ENCODE data around the gene ARL14EP. TPM values are rescaled to one million over a fixed set of nuclear protein-coding genes. Genes with fewer than 3 reads are reported as not detected.

Gene ARL14EP
- total and polyA plus RNA-seq, 2 of the 8 experiments (the other 6 are each of a cell fraction or from before 2014, with no cell fraction given): 14.3 to 29.6 TPM

- no peak for TF ChIP-seq SRF (IDR thresholded peaks at IDR 0.05; ENCODE audit: low read depth, low read length)
- TF ChIP-seq YY1 (IDR thresholded peaks at IDR 0.05; ENCODE audit: low read depth, low read length): no peak
- no peak for TF ChIP-seq ZNF274 (IDR thresholded peaks at IDR 0.05; ENCODE audit: borderline replicate concordance, extremely low read depth, low read length)
- TF ChIP-seq EZH2 (IDR thresholded peaks at IDR 0.05; ENCODE audit: low read depth, low read length, severe bottlenecking): no peak
- no peak for TF ChIP-seq RXRA (IDR thresholded peaks at IDR 0.05; ENCODE audit: insufficient read depth, low read depth, low read length)
- TF ChIP-seq CHD1 (IDR thresholded peaks at IDR 0.05; ENCODE audit: low read depth, low read length): no peak
These were observed 43.1 kb downstream of the ARL14EP start (continued) for GRCh38 chr11:30365793-30366517.

Measured in H1 (cell line).